RPMI7951 (cell line): Measurements from ENCODE around the gene SIX6. TPM values are rescaled to one million over a fixed set of nuclear protein-coding genes. Genes with fewer than 3 reads are reported as not detected.
"Not testable (repeated sequence)": the region's sequence is repeated elsewhere in the genome, so short reads cannot be mapped to it uniquely, and the experiment has no call there.

Source experiments
- DNase-seq: peaks from one replicate; pipeline ENCODE4 v3.0.0-alpha.2; 2012; ENCODE audit warnings: low read depth
- total RNA-seq: library from RNA; depleted of rRNA; stranded (reverse); fragments of >200 nt; shearing (Covaris generic); gene quantifications from 2 replicates; pipeline ENCODE4 v1.2.3, GENCODE V29; 2014; rRNA removed

SIX6 gene
- total RNA-seq: not detected in 2 replicates

DNA sequence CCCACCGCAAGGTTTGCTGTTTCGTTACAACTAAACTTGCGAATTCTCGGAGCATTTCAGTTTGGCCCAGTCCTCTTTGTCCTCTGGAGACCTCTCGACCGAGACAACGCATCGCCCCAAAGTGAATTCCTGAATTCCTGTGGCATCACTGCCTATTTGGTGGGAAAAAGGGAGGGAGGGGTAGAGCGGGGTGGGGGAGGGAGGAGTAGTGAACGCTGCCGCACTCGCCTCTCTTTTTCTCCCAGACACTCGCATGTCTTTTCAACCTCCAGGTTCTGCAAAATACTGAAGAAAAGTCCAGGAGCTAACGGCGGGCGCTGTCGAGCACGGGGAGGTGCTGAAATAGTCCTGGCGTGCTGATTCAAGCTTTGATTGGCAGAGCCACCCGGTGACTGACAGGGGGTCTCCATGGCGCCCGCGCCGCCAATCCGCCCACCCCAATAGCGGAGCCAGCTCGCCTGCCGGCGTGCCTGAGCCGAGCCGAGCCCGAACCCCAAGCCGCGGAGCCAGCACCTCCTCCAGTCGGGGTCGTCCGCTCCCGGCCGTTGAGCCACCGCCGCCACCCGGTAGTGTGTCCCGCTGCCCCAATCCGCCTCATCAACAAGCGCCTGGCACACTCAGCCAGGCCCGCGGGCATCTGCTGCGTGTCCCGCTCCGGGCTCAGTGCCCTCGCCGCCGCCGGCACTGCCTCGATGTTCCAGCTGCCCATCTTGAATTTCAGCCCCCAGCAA, at the start of gene SIX6:
TSS of gene SIX6 (plus strand) at position 440 of the 731 bp plus-strand sequence. CDS start at position 693, 253 bp downstream.
- no peak for DNase-seq

DNA sequence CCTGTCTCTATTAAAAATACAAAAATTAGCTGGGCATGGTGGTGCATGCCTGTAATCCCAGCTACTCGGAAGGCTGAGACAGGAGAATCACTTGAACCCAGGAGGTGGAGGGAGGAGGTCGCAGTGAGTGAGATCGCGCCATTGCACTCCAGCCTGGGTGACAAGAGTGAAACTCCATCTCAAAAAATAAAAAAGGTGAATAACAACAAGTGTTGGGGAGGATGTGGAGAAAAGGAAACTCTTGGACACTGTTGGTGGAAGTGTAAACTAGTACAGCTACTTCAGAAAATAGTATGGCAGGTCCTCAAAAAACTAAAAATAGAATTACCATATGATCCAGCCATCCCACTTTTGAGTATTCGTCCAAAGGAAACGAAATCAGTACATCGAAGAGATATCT, 28.7 kb upstream of the SIX6 start:
- DNase-seq: not testable (repeated sequence)

DNA sequence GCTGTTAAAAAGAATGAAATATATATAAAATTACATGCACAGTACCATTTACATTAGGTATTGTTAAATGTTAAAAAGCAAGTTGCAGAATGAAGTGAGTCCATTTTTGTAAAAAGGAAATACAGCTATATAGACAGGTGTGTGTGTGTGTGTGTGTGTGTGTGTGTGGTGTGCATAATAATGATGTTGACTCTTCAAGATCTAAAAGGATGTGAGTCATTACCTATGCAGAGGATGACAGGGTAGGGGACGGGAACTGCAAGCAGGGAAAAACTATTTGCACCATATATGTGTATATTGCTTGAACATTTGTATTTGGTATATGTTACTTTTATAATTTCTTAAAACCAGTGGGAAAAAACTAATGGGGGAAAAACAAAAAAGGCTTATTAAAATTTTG, 26.2 kb upstream of the SIX6 start:
- no peak for DNase-seq

DNA sequence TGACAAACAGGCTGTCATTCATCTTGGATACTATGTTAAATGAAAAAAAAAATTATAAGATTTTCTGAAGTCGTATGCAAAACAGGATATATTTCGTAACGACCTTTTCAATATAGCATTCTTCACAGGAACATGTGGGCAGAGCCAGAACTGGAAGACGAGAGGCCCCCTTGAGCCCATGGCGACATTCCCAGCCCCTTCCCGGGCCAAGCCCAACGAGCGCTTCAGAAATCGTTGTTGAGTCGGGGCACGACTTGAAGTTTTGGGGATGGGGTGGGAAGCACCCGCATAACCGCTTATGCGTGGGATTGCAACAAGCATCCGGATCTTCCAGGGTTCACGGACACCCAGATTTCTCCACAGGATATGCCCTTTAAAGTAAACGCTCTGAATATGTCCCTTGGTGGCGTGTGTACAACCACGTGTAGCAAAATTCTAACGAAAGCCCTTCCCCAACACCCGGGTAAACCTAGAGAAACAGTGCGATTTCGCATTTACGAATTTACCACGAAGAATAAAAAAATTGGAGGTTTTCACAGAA, 23.8 kb upstream of the SIX6 start:
- no peak for DNase-seq

DNA sequence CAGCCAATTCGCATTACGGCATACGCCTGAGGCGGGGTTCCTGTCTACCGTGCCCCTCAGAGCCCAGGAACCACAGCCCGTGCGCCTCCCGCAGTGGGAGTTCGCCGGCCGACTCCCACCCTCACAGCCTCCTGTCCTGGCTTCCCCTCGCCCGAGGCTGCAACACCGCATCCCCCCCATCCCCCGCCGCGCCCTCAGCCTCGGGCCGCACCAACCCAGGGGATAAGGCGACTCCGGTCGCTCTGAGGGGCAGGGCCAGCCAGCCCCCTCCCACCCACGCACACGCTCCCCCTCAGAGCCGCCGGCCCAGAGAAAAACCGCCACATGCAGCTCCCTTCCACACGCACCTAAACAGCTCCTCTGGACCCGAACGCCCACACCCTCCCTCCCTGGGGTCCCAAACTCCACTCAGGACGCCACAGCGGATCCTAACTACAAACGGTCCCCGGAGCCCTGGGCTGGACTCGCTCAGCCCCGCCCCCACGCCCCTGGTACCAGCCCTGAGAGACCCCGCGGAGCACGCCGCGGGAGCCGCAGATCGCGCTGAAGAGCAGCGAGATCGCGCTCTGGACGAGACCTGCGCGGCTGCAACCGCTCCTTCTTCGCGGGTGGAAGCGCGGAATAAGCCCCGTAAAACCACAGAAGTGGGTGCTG, 23.2 kb upstream of the SIX6 start, which contains the start of gene C14orf39:
TSS of gene C14orf39 (minus strand) at position 466 of the 654 bp plus-strand sequence. CDS start 985 bp downstream, outside the sequence.
- DNase-seq: peak; percentile 9

DNA sequence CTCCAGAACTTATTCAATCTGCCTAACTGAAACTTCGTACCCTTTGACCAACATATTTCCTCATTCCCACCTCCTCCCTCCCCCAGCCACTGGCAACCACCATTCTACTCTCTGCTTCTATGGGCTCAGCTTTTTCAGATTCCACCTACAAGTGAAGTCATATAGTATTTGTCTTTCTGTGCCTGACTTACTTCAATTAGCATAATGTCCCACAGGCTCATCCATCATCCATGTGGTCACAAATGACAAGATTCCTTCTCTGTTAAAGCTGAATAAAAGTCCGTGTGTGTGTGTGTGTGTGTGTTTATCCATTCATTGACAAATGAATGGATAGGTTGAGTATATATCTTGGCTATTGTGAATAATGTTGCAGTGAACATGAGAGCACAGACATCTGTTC, 21.7 kb upstream of the SIX6 start:
- no peak for DNase-seq

DNA sequence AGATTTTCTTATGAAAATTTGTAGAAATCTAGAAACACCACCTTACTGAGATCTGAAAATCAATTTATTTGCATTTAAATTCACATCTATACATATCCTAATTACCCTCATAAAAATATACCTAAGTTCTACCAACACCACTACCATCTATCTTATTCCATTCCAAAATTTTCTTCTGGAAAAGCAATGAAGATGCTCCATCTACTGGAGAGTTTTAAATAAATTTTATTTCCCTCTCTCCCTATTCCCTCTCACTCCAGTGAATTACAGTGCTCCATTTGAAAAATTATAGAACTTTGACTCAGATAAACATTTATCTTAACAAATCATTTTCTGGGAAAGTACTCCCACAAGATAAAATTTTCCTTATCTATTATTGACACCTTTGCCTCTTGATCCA, 20.8 kb upstream of the SIX6 start:
- no peak for DNase-seq

DNA sequence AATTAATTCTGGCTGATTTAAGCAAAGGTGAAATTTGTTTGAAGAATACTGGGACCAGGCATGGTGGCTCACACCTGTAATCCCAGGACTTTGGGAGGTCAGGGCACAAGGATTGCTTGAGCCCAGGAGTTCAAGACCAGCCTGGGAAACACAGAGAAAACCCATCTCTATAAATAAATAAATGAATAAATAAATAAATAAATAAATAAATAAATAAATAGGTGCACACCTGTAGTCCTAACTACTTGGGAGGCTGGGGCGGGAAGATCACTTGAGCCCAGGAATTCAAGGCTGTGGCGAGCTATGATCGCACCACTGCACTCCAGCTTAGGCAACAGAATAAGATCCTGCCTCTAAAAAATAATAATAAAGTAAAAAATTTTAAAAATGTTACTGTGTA, 18.7 kb upstream of the SIX6 start:
- DNase-seq: no peak

DNA sequence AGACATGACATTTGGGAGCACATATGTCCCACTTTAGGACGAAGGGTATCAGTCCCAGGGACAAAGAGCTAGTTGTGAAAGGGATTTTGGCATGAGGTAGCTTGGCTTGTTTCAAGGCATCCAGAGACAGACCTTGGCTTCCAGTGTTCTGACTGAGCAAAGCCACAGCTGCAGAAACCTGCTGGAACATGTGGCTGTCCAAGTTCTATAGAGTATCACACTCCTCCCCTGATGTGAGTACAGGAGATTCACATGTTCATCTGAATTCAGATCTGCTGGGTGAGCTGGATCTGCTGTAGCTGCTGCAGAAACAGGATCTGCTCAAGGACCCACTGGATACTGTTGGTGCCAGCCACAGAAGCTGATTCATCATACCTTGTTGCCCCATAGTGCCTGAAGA, 13.0 kb upstream of the SIX6 start:
- no peak for DNase-seq

DNA sequence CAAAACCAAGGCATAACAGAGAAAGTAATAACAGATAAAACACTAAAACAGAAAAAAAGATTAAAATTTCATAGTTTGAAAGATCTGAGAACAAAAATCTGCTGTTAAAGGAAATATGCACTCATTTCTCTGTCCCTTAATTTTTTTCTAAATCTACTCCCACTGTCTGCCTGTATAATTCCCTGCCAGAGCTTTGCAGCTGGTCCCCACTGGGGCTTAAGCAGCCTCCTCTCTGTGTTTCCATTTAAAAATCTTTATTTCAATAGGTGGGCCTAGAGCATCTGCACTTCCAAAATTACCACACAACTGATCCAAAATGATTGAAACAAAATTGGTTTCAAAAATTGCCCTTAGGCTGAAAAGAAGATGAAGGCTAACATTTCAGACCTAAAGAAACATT, 6.4 kb upstream of the SIX6 start:
- DNase-seq: no peak

DNA sequence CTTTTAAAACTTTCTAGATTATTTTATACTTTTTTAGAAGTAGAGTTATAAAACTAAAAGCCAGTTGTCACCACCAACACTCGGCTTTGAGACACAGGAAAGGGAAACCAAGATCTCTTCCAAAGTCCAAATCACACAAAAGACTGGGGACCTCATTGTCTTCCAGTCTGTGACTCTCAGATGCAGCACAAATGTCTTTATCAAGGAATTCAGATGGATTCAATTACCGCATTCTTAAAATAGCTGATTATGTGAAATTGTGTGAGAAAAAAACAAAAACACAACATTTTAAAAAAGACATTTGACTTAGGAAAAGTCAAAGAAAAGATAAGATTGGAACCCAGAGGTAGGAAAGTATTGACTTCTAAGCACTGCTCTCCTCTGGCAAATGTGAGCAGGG, 3.5 kb upstream of the SIX6 start:
- DNase-seq: no peak

DNA sequence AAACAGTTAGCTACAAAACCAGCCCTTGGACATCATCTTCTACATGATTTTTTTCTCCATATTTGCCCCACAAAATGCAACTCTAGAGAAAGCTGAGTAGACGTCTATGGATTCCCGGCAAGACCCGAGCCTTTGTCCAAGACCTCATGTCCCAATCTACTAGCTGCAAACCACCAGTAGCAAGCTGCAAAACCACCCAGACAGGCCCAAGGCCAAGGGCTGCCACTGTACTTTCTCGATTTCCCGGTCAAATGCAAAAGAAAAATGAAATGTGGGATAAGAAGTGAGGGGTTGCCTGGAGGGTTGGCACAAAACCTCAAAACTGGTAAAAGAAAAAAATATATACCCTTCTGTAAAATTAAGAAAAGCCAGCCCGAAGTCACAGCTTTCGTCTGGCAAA, 2.9 kb upstream of the SIX6 start:
- DNase-seq: no peak

DNA sequence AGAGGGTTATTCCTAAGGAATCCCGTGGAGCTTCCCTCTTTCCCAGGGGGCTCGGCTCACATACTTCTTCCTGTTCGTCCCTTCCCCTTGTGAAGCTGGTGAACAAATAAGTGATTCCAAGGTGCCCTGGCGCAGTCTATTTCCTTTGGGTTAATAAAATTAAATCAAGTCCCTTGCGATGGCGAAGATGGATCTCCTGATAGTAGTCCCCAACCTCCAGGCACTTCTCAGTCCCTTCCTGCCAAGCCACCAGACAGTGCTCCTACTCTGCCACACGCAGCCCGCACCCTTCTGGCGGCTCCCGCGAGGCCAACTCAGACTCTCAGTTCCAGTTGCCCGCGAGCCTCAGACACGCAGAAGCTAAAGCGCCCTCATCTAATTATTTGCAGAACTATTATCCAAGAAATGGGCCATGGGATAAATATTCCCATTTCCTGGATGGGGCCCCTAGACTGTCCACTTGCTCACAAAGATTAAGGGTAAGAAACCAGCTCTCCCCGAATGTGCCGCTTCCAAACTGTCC, 2.4 kb upstream of the SIX6 start:
- DNase-seq: no peak

DNA sequence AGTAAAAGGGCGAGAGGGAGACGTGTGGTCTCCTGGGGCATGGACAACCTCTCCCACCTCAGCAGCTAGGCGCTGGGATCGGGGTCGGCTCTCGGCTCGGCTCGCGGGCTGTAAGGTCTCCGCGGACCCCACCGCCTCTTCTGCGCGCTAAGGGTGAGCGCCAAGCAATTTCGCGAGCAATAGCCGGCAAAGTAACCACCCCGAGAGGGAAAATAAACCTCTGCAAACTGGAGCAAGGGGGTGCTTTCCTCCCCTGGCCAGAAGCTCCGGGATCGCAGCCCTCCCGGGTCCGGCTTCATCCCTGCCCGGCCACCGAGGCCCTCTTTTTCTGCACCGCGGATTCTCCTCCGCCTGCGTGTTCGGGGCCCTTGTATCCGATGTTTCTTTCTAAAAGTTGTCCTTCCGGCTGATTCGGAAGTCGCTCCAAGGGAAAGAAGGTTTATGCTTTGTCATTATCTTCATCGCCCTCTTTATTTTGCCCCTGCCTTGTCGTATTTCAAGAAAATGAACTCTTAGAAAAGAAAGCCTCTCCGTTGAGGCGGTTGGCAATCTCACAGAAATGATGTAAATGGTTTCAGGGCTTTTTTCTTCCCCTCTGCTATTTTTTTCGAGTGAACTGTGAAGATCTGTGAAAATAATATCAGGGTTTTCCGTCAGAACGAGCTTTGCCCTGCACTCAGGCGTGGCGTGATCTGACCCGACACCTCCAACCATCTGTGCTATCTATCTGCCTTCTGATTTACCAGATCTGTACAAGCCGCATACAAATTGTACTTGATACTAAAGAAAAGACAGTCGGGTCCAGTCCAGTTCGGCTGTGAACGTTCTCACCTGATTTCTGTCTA, 1.7 kb upstream of the SIX6 start:
- DNase-seq: no peak

DNA sequence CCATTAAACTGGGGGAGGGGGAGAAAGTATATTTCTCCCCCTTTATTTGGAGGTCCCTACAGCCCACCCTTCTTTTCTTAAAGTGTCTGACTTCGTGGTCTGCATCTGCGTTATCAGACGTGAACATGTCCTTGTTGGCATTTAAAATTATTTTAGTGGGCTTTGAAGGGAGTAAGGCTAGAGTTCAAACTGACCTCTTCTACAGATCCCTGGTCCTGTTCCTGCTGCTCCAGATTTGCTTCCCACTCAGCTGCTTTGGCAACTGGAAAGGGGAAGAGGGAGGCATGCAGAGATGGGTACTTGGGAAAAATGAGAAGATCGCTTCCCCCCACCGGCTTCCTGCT, 611 bp upstream of the SIX6 start:
- no peak for DNase-seq

DNA sequence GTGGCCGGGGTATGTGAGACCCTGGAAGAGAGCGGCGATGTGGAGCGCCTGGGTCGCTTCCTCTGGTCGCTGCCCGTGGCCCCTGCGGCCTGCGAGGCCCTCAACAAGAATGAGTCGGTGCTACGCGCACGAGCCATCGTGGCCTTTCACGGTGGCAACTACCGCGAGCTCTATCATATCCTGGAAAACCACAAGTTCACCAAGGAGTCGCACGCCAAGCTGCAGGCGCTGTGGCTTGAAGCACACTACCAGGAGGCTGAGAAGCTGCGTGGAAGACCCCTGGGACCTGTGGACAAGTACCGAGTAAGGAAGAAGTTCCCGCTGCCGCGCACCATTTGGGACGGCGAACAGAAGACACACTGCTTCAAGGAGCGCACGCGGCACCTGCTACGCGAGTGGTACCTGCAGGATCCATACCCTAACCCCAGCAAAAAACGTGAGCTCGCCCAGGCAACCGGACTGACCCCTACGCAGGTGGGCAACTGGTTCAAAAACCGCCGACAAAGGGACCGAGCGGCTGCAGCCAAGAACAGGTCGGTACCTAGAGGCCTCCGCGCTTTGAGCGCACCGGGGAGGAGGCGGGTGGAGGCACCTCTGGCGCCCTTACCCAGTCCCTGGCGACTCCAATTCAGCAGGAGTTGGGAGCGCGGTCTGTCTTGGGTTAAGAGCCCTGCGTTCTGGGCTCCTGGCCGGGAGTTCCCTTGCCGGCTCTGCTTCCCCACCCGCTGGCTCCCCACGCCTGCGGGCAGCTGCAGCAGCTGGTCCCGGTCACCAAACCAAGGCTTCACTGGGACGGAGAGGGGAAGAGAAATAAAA, 700 bp downstream of the SIX6 start:
- DNase-seq: no peak

DNA sequence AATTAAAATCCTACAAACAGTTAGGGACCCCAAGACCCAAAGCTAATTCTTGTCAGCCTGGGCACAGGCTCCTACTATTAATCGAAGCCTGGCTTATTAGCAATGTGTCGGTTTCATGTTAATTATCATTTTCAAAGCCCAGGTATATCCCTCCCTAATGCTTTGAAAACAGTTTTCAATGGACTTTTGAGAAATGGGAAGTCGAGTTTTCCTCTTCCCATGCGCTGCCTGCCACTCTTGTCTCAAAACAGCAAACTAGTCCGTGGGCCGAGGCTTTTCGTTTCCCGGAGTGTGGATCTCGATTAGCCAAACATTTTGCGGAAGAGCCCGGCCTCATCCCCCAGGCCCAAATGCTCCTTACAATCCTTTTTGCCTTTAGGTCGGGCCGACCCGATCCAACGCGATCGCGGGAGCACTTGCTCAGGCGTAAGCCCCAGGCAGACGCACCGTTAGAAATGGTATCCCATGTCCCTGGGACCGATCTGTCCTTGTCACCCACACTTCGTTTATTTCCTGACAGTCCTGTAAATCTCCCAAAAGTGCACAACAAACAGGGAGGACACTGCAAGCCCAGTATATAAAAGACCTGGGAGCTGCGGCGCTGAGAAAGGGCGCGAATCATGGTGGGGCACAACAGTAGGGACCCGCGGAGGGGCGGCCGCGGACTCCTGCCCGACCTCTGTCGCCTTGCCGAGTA, 1.5 kb downstream of the SIX6 start:
- no peak for DNase-seq

DNA sequence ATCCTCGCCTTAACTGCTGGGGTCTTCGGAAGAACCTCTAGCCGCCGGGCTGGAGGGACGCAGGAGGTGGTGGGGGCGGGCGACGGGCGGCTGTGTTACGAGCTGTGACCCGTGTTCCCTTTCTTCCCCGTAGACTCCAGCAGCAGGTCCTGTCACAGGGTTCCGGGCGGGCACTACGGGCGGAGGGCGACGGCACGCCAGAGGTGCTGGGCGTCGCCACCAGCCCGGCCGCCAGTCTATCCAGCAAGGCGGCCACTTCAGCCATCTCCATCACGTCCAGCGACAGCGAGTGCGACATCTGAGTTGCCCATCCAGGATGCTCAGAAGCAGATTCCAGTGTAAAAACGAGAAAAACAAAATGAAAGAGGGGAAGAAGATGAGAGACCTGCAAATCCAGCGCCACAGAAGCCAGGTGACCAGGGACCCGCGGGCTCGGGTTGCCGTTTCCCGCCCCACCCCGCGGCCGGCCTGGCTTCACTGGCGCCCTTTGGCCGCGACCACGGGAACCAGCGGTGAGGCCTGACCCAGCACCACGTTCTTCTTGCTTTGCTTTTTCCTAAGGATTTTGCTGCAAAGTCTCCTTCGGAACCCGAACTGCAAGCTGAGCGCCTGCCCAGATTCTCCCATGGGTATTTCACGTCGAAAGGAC, 2.1 kb downstream of the SIX6 start:
- DNase-seq: no peak

DNA sequence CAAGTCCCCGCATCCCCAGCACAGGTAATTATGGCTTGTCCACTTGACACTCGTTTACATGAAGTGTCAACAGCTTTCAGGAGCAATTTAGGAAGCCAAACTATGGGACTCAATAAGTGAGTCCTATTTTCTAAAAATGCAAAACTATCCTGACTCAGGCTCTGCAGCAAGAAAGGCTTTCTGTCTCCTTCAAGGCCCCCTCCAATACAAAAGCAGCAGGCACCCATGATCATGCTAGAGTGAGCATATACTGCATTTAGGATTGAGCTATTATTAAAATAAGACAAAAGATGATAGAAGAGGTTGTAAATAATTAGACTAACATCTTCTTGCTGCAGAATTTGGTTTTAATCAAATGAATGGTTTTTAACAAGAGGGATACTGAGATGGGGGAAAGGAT, 3.2 kb downstream of the SIX6 start:
- no peak for DNase-seq

DNA sequence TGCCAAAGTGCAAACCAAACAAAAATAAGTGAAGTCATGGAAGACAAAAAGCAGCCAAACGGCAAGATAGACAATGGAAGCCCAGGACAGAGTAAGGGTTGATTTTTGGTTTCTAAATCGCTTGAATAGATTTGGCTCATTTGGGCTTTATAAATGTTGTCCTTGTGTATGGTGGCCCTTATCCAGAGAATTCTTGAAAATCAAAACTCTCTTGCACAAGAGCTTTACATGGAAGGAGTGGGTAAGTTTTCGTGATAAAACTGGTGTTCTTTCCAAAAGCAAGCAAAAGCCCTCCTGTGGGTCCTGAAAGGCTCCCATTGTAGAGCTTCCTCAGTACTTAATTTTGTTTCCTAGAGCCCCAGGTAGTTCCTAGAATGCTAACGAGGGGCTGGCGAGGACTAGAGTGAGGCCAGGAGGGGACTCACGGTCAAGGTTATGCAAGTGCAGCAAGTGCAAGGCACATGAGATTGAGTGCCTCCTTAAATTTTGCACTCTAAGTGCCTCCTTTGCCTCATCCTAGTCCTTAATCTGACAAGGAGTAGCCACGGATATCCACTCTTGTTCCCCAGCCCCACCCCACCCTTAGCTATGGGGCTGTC, 4.1 kb downstream of the SIX6 start:
- DNase-seq: no peak
